ENCODE results near the gene FRMPD1.

GRCh38 chr9:37740631-37741328 is 90.0 kb downstream of the FRMPD1 start:
- TF ChIP-seq CTCF (IDR thresholded peaks at IDR 0.05), result no peak
- no peak for TF ChIP-seq POLR2A (IDR thresholded peaks at IDR 0.05)

Measured in heart left ventricle (tissue), 13 donors.